Measurements from ENCODE around the gene GCH1.
"Not testable (repeated sequence)": the region's sequence is repeated elsewhere in the genome, so short reads cannot be mapped to it uniquely, and the experiment has no call there.

The GCH1 gene

GRCh38 chr14:54801482-54801881 is 101.1 kb downstream of the GCH1 start:
- H3K36me3 Mint-ChIP-seq; H3K27ac Mint-ChIP-seq; DNase-seq; H3K4me3 Mint-ChIP-seq; ATAC-seq (replicated peaks); H3K9me3 Mint-ChIP-seq: not testable (repeated sequence)
- peaks cover 16 to 40% of the 10 kb centered on the region in 2 donors for H3K27me3 Mint-ChIP-seq
- H3K4me1 Mint-ChIP-seq: peaks cover 5 to 11% of the 10 kb centered on the region in 2 donors

DNA sequence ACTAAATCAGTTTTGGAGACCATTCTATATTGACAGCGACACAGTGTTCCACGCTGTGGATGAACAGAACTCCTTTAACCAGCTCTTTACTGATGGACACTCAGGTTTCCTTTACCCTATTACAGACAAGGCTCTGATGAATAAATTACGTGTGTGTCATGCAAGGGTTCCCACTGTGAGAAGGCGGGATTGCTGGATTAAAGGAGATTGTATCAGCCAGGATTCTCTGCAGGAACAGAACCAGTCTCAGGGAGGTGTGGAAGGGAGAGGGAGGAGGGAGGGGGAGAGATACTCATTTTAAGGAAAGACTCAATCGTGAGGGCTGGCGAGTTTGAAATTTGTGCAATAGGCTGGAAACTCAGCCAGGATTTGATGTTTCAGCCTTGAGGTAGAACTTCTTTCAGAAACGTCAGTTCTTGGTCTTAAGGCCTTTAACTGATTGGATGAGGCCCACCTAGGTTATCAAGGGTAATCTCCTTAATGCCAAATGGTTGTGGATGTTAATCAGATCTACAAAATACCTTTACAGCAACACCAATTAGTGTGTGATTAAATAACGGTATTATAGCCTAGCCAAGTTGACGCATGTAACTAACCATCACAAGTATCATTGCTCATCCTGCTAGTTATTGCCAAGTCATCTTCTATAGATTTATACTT is 104.0 kb downstream of the GCH1 start:
- ATAC-seq (replicated peaks) (no peak), DNase-seq (no peak)
- H3K27me3 Mint-ChIP-seq: peaks cover 8 to 21% of the 10 kb centered on the region in 2 donors
- peaks cover 5 to 7% of the 10 kb centered on the region in 2 donors for H3K36me3 Mint-ChIP-seq
- no peak overlapping the region for H3K27ac Mint-ChIP-seq
- no peak overlapping the region for H3K4me3 Mint-ChIP-seq
- peaks cover 12 to 13% of the 10 kb centered on the region in 2 donors for H3K9me3 Mint-ChIP-seq
- no peaks in the 10 kb centered on the region for H3K4me1 Mint-ChIP-seq

GRCh38 chr14:54797986-54798385 is 104.6 kb downstream of the GCH1 start:
- Mint-ChIP-seq H3K9me3 (peaks cover 12 to 13% of the 10 kb centered on the region in 2 donors), H3K4me1 (no peaks in the 10 kb centered on the region), H3K36me3 (peaks cover 5 to 7% of the 10 kb centered on the region in 2 donors), H3K27me3 (peaks cover 8 to 21% of the 10 kb centered on the region in 2 donors), H3K4me3 (no peak overlapping the region), H3K27ac (no peak overlapping the region)
- ATAC-seq (replicated peaks) (no peak), DNase-seq (no peak)

DNA sequence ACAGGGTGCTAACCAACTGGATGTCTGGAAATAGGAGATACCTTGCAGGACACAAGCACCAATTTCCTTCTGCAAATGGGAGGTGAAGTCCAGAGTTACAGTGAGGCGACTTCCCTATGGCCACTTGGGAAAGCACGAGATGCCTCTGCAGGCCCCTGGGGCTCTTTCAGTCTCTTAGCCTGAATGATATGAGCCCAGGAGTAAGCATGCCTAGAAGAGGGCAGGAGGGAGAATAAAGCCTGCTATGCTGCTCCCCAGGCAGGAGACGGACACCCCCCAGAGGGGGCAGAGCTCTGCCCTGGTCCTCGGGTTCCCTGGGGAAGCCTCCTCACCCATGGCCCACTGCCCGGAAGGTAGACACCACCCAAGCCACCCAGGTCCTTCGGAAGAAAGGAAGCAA is 105.1 kb downstream of the GCH1 start:
- ATAC-seq (replicated peaks) (no peak), DNase-seq (no peak)
- H3K9me3 Mint-ChIP-seq: peaks cover 12 to 13% of the 10 kb centered on the region in 2 donors
- H3K4me1 Mint-ChIP-seq: no peaks in the 10 kb centered on the region
- peaks cover 5 to 7% of the 10 kb centered on the region in 2 donors for H3K36me3 Mint-ChIP-seq
- no peak overlapping the region for H3K4me3 Mint-ChIP-seq
- no peak overlapping the region for H3K27ac Mint-ChIP-seq
- H3K27me3 Mint-ChIP-seq: peaks cover 8 to 21% of the 10 kb centered on the region in 2 donors

DNA sequence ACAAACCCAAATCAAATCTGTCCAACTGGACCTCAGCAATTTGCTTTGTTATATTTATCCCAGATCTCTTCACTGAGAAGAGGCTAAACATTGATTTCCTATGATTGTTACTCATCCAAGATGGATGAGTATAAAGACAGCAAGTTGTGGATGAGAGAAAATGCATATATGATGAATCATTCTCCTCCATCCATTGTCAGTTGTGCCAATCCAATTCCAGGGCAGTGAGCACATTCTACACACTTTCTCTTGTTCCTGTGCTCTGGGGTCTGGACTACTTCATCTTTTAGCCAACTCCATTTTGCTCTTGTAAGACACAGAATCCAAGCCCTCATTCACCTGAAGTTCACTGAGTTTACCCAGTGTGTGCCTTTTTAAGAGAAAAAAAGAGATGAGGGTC is 105.7 kb downstream of the GCH1 start:
- no peak overlapping the region for H3K4me3 Mint-ChIP-seq
- peaks cover 5 to 7% of the 10 kb centered on the region in 2 donors for H3K36me3 Mint-ChIP-seq
- no peaks in the 10 kb centered on the region for H3K4me1 Mint-ChIP-seq
- peaks cover 8 to 19% of the 10 kb centered on the region in 2 donors for H3K27me3 Mint-ChIP-seq
- peaks cover 12 to 13% of the 10 kb centered on the region in 2 donors for H3K9me3 Mint-ChIP-seq
- no peak for DNase-seq
- H3K27ac Mint-ChIP-seq: no peak overlapping the region
- no peak for ATAC-seq (replicated peaks)

DNA sequence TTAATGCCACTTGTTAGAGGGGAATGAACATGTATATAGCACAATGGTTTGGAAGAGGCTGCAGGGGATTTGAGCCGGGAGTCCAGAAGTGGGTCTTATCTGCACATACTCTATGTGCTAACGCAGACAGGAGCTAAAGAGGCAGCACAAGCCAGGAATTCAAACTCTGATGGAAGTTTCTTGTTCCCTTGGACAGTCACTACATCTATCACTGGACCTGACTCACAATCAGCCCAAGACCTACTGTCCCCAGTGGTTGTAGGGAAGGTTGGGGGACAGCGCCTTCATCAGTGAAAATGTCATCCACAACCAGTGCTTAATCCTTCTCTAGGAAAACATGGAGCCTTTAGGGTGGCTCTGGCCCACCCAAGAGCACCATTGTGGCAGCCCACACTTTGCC is 107.8 kb downstream of the GCH1 start:
- ATAC-seq (replicated peaks) (no peak), DNase-seq (no peak)
- Mint-ChIP-seq H3K27me3 (peaks cover 0 to 2% of the 10 kb centered on the region in 2 donors), H3K27ac (no peak overlapping the region), H3K36me3 (peaks cover 11 to 13% of the 10 kb centered on the region in 2 donors), H3K4me3 (no peak overlapping the region), H3K4me1 (no peaks in the 10 kb centered on the region), H3K9me3 (peaks cover 9 to 13% of the 10 kb centered on the region in 2 donors)

GRCh38 chr14:54794159-54794558 is 108.5 kb downstream of the GCH1 start:
- H3K36me3 Mint-ChIP-seq: peaks cover 13 to 16% of the 10 kb centered on the region in 2 donors
- ATAC-seq (replicated peaks): no peak

GRCh38 chr14:54792288-54792687 is 110.3 kb downstream of the GCH1 start:
- peaks cover 18 to 33% of the 10 kb centered on the region in 2 donors for H3K36me3 Mint-ChIP-seq
- ATAC-seq (replicated peaks): no peak
- H3K9me3 Mint-ChIP-seq: peaks cover 9 to 13% of the 10 kb centered on the region in 2 donors
- no peaks in the 10 kb centered on the region for H3K4me1 Mint-ChIP-seq
- no peak overlapping the region for H3K4me3 Mint-ChIP-seq
- H3K27ac Mint-ChIP-seq: no peak overlapping the region
- DNase-seq: no peak
- H3K27me3 Mint-ChIP-seq: no peaks in the 10 kb centered on the region

More at GRCh38 chr14:54794159-54794558, 108.5 kb downstream of the GCH1 start:
- no peaks in the 10 kb centered on the region for H3K4me1 Mint-ChIP-seq
- H3K4me3 Mint-ChIP-seq: no peak overlapping the region
- peaks cover 9 to 13% of the 10 kb centered on the region in 2 donors for H3K9me3 Mint-ChIP-seq
- H3K27me3 Mint-ChIP-seq: no peaks in the 10 kb centered on the region
- no peak for DNase-seq
- H3K27ac Mint-ChIP-seq: no peak overlapping the region

Data from stimulated activated naive B cell treated with anti-CD40 and anti-IgM and Interleukin-4, amounts not matched to agents 10 μg/mL and 1 μg/mL and 100 μg/mL, for 72 hours (primary cell).